Skeletal muscle tissue (tissue), 5 donors: ENCODE measurements around the gene ALDH1A3. TPM values are rescaled to one million over a fixed set of nuclear protein-coding genes. Genes with fewer than 3 reads are reported as not detected.

Experiments used
- H3K27ac ChIP-seq: one replicate; pipeline ENCODE4 v1.7.0; 2013; ENCODE audit warnings: mild to moderate bottlenecking, low read depth, low read length, inconsistent platforms
- H3K27me3 ChIP-seq, 3 donors: one replicate each; pipeline ENCODE4 v1.7.0; 2013; ENCODE audit warnings: low read length in 3 of 3; ENCODE audit not compliant: control insufficient read depth in 3 of 3, insufficient read depth in 3 of 3
- H3K36me3 ChIP-seq, 3 donors: one replicate each; pipeline ENCODE4 v1.7.0; 2013; ENCODE audit warnings: low read length in 3 of 3; ENCODE audit not compliant: control insufficient read depth in 3 of 3, insufficient read depth in 3 of 3
- H3K4me1 ChIP-seq, 3 donors: one replicate each; pipeline ENCODE4 v1.7.0; 2013; ENCODE audit warnings: low read length in 3 of 3, mild to moderate bottlenecking in 3 of 3; ENCODE audit not compliant: control insufficient read depth in 3 of 3, insufficient read depth in 3 of 3
- H3K4me3 ChIP-seq, 3 donors: one replicate each; pipeline ENCODE4 v1.7.0; 2013; ENCODE audit warnings: low read length in 3 of 3
- H3K9ac ChIP-seq, 3 donors: one replicate each; pipeline ENCODE4 v1.7.0; 2013; ENCODE audit warnings: low read length in 3 of 3, mild to moderate bottlenecking in 3 of 3, moderate library complexity in 2 of 3, low read depth in 1 of 3
- H3K9me3 ChIP-seq, 3 donors: one replicate each; pipeline ENCODE4 v1.7.0; 2013; ENCODE audit warnings: low read length in 3 of 3; ENCODE audit not compliant: control insufficient read depth in 3 of 3
- small RNA-seq: library from RNA; depleted of rRNA; stranded (forward); fragments of <200 nt; gene quantifications from one replicate; pipeline ENCODE3, GENCODE V24; 2014
- total RNA-seq: library from RNA; depleted of rRNA; stranded (reverse); fragments of >200 nt; gene quantifications from one replicate; pipeline ENCODE4 v1.2.3, GENCODE V29; 2014
- donor health status: Osteomylitis.

Gene ALDH1A3
- total RNA-seq, 1 donor from 2014 or later, result 15.7 TPM

DNA sequence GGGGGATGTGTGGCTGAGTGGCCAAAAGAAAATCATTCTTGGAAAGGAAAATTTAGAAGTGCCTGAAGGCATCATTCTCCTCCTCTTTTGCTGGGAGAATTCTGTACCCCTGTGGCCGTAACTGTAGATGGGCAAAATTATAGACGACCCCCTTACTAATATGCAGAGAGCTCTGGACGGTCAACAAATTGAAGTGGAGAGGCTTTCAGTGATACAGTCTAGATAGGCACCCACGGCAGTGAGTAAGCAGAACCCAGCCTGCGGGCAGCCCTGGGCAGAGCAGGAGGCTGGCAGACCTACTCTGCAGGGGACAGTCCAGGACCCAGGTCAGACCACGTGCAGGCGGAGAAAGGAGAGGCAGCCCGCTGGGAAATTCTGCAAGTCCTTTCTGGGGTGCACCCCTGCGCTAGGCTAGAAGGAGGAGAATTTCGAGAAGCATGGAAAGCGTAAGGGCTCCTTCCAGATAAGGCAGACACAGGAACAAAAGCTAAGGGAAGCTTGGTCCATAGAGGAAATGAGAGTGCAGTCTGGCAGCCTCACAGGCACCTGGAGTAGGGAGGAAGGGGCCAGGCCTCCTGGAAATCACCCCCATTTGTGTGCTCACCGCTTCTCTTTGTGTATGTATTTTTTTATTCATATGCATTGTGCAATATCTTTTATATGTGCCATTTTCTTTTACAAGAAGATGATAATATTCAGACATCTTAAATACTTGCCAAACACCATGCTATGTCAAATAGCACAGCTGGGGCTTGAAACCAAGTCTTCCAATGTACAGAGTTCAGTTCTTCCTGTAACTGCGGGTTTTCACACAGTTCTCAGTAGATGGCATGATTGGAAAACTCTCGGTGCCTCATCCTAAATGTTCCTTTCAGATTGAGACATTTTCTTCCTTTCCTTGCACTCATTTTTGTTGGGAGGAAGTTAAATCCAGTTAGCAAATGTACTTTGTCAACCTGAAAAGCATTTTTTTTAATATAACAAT is 79.7 kb downstream of the ALDH1A3 start:
- no peaks in the 10 kb centered on the region for H3K36me3 ChIP-seq
- no peaks in the 10 kb centered on the region for H3K27me3 ChIP-seq
- H3K27ac ChIP-seq, result peak overlapping the region; percentile 51
- H3K9me3 ChIP-seq, result no peaks in the 10 kb centered on the region
- H3K4me1 ChIP-seq, result no peaks in the 10 kb centered on the region
- H3K4me3 ChIP-seq, result no peak overlapping the region
- no peak overlapping the region for H3K9ac ChIP-seq

Small RNAs within 50 kb of the gene (small RNA-seq; reads per million reads assigned to genes)
- not detected for gene AC015712.3

Other genes with a start within 250 kb of the ALDH1A3 start
- 3.7 TPM for gene LRRK1, start 39.5 kb downstream of the ALDH1A3 start, total RNA-seq